HEK293 (cell line): ENCODE measurements around the gene ERF.

ENCODE experiments used
- CTCF ChIA-PET: fragments of 350-600 bp; formaldehyde crosslinking; extraction: SDS; loops from one replicate; lab custom pipeline; 2021; ENCODE audit warnings: antibody characterized with exemption; lab: Yijun Ruan, JAX
- POLR2A ChIA-PET: fragments of 300-600 bp; formaldehyde crosslinking; extraction: SDS; loops from one replicate; lab custom pipeline; 2020; ENCODE audit warnings: antibody characterized with exemption, inconsistent platforms; lab: Yijun Ruan, JAX
- H3K27ac ChIP-seq: fragments of 200-500 bp; sonication (Bioruptor generic); 2 replicates; pipeline ENCODE4 v1.5.1; 2014; ENCODE audit warnings: low read depth, low read length, control low read depth, inconsistent platforms; ENCODE audit errors: extremely low read depth
- H3K36me3 ChIP-seq, 2 experiments: fragments of 200-500 bp in 1 of 2; sonication (Bioruptor generic) in 1 of 2; 1 replicate in 1 of 2; 2 replicates in 1 of 2; pipeline ENCODE4 v1.5.1; 2014 to 2017; ENCODE audit warnings: inconsistent platforms in 2 of 2, low read length in 2 of 2; ENCODE audit not compliant: control insufficient read depth in 2 of 2, insufficient read depth in 1 of 2
- H3K4me1 ChIP-seq: fragments of 200-500 bp; sonication (Bioruptor generic); 2 replicates; pipeline ENCODE4 v1.5.1; 2014; ENCODE audit warnings: mild to moderate bottlenecking, low read length, inconsistent platforms; ENCODE audit not compliant: control insufficient read depth, insufficient read depth
- H3K4me3 ChIP-seq: 2 replicates; pipeline ENCODE4 v1.5.1; 2011; ENCODE audit warnings: low read depth, mild to moderate bottlenecking, control low read depth, low read length, moderate library complexity
- H3K9me3 ChIP-seq: fragments of 200-500 bp; sonication (Bioruptor generic); 2 replicates; pipeline ENCODE4 v1.5.1; 2014; ENCODE audit warnings: low read depth, low read length, inconsistent platforms; ENCODE audit not compliant: control insufficient read depth, insufficient read depth
- GLIS2 ChIP-seq: fragments of 450-650 bp; formaldehyde crosslinking; IDR thresholded peaks from 2 replicates; pipeline ENCODE4 v1.5.1; 2016; ENCODE audit warnings: missing biosample characterization, missing genetic modification characterization
- HIC1 ChIP-seq: fragments of 450-650 bp; formaldehyde crosslinking; IDR thresholded peaks from 2 replicates; pipeline ENCODE4 v1.5.1; 2016; ENCODE audit warnings: missing biosample characterization, missing genetic modification characterization
- KLF10 ChIP-seq: fragments of 450-650 bp; IDR thresholded peaks from 2 replicates; pipeline ENCODE4 v1.5.1; 2018; ENCODE audit warnings: missing biosample characterization, mild to moderate bottlenecking, missing genetic modification characterization
- OSR2 ChIP-seq: fragments of 450-650 bp; formaldehyde crosslinking; IDR thresholded peaks from 2 replicates; pipeline ENCODE4 v1.5.1; 2016; ENCODE audit warnings: missing biosample characterization, missing genetic modification characterization
- SALL2 ChIP-seq: fragments of 450-650 bp; formaldehyde crosslinking; IDR thresholded peaks from 2 replicates; pipeline ENCODE4 v1.5.0; 2017; ENCODE audit warnings: missing biosample characterization, mild to moderate bottlenecking, missing genetic modification characterization, borderline replicate concordance
- TRIM28 ChIP-seq: IDR thresholded peaks from 2 replicates; pipeline ENCODE4 v1.6.1; 2011; ENCODE audit warnings: low read length, control low read depth, borderline replicate concordance
- YY1 ChIP-seq: fragments of 450-650 bp; formaldehyde crosslinking; IDR thresholded peaks from 2 replicates; pipeline ENCODE4 v1.5.1; 2018; ENCODE audit warnings: missing biosample characterization, missing genetic modification characterization
- ZBTB8A ChIP-seq: fragments of 450-650 bp; formaldehyde crosslinking; IDR thresholded peaks from 2 replicates; pipeline ENCODE4 v1.5.1; 2016; ENCODE audit warnings: missing biosample characterization, missing genetic modification characterization
- ZFP37 ChIP-seq: fragments of 450-650 bp; formaldehyde crosslinking; IDR thresholded peaks from 2 replicates; pipeline ENCODE4 v1.5.1; 2016; ENCODE audit warnings: missing biosample characterization, missing genetic modification characterization
- ZIC2 ChIP-seq: fragments of 450-650 bp; formaldehyde crosslinking; IDR thresholded peaks from 2 replicates; pipeline ENCODE4 v1.5.1; 2016; ENCODE audit warnings: missing biosample characterization, missing genetic modification characterization
- ZNF114 ChIP-seq: fragments of 450-650 bp; formaldehyde crosslinking; IDR thresholded peaks from 2 replicates; pipeline ENCODE4 v1.5.0; 2017; ENCODE audit warnings: missing biosample characterization, missing genetic modification characterization
- ZNF132 ChIP-seq: fragments of 450-650 bp; formaldehyde crosslinking; IDR thresholded peaks from 2 replicates; pipeline ENCODE4 v1.5.1; 2017; ENCODE audit warnings: missing biosample characterization, missing genetic modification characterization, borderline replicate concordance
- ZNF133 ChIP-seq: fragments of 450-650 bp; formaldehyde crosslinking; IDR thresholded peaks from 2 replicates; pipeline ENCODE4 v1.5.1; 2016; ENCODE audit warnings: missing biosample characterization, missing genetic modification characterization
- ZNF175 ChIP-seq: fragments of 450-650 bp; formaldehyde crosslinking; IDR thresholded peaks from 2 replicates; pipeline ENCODE4 v1.5.1; 2016; ENCODE audit warnings: missing biosample characterization, missing genetic modification characterization
- ZNF223 ChIP-seq: fragments of 450-650 bp; formaldehyde crosslinking; IDR thresholded peaks from 2 replicates; pipeline ENCODE4 v1.5.1; 2016; ENCODE audit warnings: missing biosample characterization, missing genetic modification characterization
- ZNF239 ChIP-seq: fragments of 450-650 bp; formaldehyde crosslinking; IDR thresholded peaks from 2 replicates; pipeline ENCODE4 v1.5.1; 2016; ENCODE audit warnings: missing biosample characterization, missing genetic modification characterization
- ZNF24 ChIP-seq: fragments of 450-650 bp; formaldehyde crosslinking; IDR thresholded peaks from 2 replicates; pipeline ENCODE4 v1.5.1; 2016; ENCODE audit warnings: missing biosample characterization, missing genetic modification characterization
- ZNF292 ChIP-seq: fragments of 450-650 bp; formaldehyde crosslinking; IDR thresholded peaks from 2 replicates; pipeline ENCODE4 v1.5.1; 2016; ENCODE audit warnings: low read depth, missing biosample characterization, missing genetic modification characterization, borderline replicate concordance
- ZNF398 ChIP-seq: fragments of 450-650 bp; formaldehyde crosslinking; IDR thresholded peaks from 2 replicates; pipeline ENCODE4 v1.5.1; 2017; ENCODE audit warnings: missing biosample characterization, missing genetic modification characterization
- ZNF404 ChIP-seq: fragments of 450-650 bp; formaldehyde crosslinking; IDR thresholded peaks from 2 replicates; pipeline ENCODE4 v1.5.1; 2017; ENCODE audit warnings: missing biosample characterization, missing genetic modification characterization
- ZNF510 ChIP-seq: fragments of 450-650 bp; formaldehyde crosslinking; IDR thresholded peaks from 2 replicates; pipeline ENCODE4 v1.5.1; 2018; ENCODE audit warnings: mild to moderate bottlenecking, missing genetic modification characterization, missing biosample characterization; ENCODE audit not compliant: insufficient replicate concordance
- ZNF658 ChIP-seq: fragments of 450-650 bp; formaldehyde crosslinking; IDR thresholded peaks from 2 replicates; pipeline ENCODE4; 2016; ENCODE audit warnings: missing biosample characterization, missing genetic modification characterization
- ZNF670 ChIP-seq: fragments of 450-650 bp; formaldehyde crosslinking; IDR thresholded peaks from 2 replicates; pipeline ENCODE4 v1.5.1; 2016; ENCODE audit warnings: missing biosample characterization, missing genetic modification characterization, low read depth
- ZNF830 ChIP-seq: fragments of 450-650 bp; IDR thresholded peaks from 2 replicates; pipeline ENCODE4 v1.5.0; 2018; ENCODE audit warnings: missing biosample characterization, missing genetic modification characterization, low read depth, mild to moderate bottlenecking, moderate library complexity
- ZNF843 ChIP-seq: fragments of 450-650 bp; formaldehyde crosslinking; IDR thresholded peaks from 2 replicates; pipeline ENCODE4 v1.5.1; 2016; ENCODE audit warnings: missing biosample characterization, missing genetic modification characterization
- ZSCAN18 ChIP-seq: fragments of 450-650 bp; formaldehyde crosslinking; IDR thresholded peaks from 2 replicates; pipeline ENCODE4 v1.5.1; 2016; ENCODE audit warnings: missing biosample characterization, missing genetic modification characterization

The ERF gene

DNA sequence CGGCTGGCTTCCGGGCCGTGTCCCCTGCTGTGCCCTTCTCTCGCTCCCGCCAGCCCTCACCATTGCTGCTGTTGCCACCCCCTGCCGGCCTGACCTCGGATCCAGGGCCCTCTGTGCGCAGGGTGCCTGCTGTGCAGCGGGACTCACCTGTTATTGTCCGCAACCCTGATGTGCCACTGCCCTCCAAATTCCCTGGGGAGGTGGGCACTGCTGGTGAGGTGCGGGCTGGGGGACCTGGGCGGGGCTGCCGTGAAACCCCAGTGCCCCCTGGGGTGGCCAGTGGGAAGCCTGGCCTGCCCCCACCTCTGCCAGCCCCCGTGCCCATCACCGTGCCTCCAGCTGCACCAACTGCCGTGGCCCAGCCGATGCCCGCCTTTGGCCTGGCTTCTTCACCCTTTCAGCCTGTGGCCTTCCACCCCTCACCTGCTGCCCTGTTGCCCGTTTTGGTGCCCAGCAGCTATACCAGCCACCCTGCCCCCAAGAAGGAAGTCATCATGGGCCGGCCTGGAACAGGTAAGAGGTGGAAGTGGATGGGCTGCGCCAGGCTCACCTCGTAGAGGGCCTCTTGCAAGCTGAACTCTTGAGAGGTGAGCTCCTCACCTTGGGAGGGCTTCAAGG is 19.2 kb upstream of the ERF start:
- TF ChIP-seq GLIS2 (tag by site-specific recombination) = peak; percentile 19; the same call in 1 of the 2 replicates
- peak; percentile 27; the same call in 1 of the 2 replicates for TF ChIP-seq ZBTB8A (tag by site-specific recombination)
- TF ChIP-seq ZIC2 = peak; percentile 28; the same call in 1 of the 2 replicates
- peak; percentile 79 for TF ChIP-seq HIC1
- TF ChIP-seq ZSCAN18 (tag by site-specific recombination) = no peak
- TF ChIP-seq ZFP37 (tag by site-specific recombination) = no peak
- CTCF ChIA-PET = interaction anchor here (1.1 to 2.0 kb wide), 2 partner anchors 29 to 30 kb away, joined by 8 to 9 read pairs; no protein-coding TSS in a partner anchor
- peak overlapping the region; percentile 39; the same call in 1 of the 2 replicates for H3K27ac ChIP-seq
- H3K9me3 ChIP-seq = no peaks in the 10 kb centered on the region
- no peak overlapping the region for H3K4me3 ChIP-seq
- peaks cover 5 to 48% of the 10 kb centered on the region in 2 experiments for H3K36me3 ChIP-seq
- H3K4me1 ChIP-seq = peaks cover 22% of the 10 kb centered on the region
- POLR2A ChIA-PET = interaction anchor here (12.3 kb wide), 1 partner anchor 27 kb away, joined by 242 read pairs; the partner anchor contains the start of gene GSK3A

- Histone ChIP-seq H3K36me3 (peaks cover 5 to 48% of the 10 kb centered on the region in 2 experiments), H3K9me3 (no peaks in the 10 kb centered on the region), H3K4me3 (no peak overlapping the region), H3K27ac (no peak overlapping the region), H3K4me1 (peaks cover 19% of the 10 kb centered on the region)
- ChIA-PET CTCF (interaction anchor here (0.5 to 2.0 kb wide), 2 partner anchors 28 to 437 kb away, joined by 8 to 9 read pairs; no protein-coding TSS in a partner anchor), POLR2A (interaction anchor here (12.3 kb wide), 1 partner anchor 26 kb away, joined by 242 read pairs; the partner anchor contains the start of gene GSK3A)
- TF ChIP-seq ZNF510 (tag by site-specific recombination) (no peak), ZNF114 (no peak), SALL2 (no peak), ZNF24 (tag by site-specific recombination) (no peak), ZNF175 (tag by site-specific recombination) (no peak), ZNF670 (tag by site-specific recombination) (no peak), ZNF404 (tag by site-specific recombination) (no peak), TRIM28 (no peak), OSR2 (tag by site-specific recombination) (no peak), ZNF830 (tag by site-specific recombination) (no peak)
Observed at GRCh38 chr19:42273407-42274064, 18.6 kb upstream of the ERF start.

DNA sequence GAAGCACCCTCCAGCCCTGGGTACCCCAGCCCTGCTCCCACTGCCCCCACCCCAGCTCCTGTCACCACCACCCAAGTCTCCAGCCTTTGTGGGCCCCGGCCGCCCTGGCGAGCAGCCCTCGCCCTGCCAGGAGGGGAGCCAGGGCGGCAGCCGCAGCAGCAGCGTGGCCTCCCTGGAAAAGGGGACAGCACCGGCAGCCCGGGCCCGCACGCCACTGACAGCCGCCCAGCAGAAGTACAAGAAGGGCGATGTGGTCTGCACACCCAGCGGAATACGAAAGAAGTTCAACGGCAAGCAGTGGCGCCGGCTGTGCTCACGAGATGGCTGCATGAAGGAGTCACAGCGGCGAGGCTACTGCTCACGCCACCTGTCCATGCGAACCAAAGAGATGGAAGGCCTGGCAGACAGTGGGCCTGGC is 18.1 kb upstream of the ERF start:
- H3K27ac ChIP-seq = no peak overlapping the region
- no peak for TF ChIP-seq ZNF658 (tag by site-specific recombination)
- TF ChIP-seq ZNF292 = no peak
- no peak for TF ChIP-seq YY1 (tag by site-specific recombination)
- TF ChIP-seq ZNF223 (tag by site-specific recombination) = no peak
- no peak for TF ChIP-seq ZNF133 (tag by site-specific recombination)
- TF ChIP-seq ZNF239 (tag by site-specific recombination) = no peak
- no peak for TF ChIP-seq ZNF843 (tag by site-specific recombination)
- TF ChIP-seq ZNF398 = no peak
- TF ChIP-seq ZNF132 = no peak
- no peak for TF ChIP-seq KLF10 (tag by site-specific recombination)
- POLR2A ChIA-PET = no interaction called here
- no peak overlapping the region for H3K4me3 ChIP-seq
- peaks cover 19% of the 10 kb centered on the region for H3K4me1 ChIP-seq
- H3K36me3 ChIP-seq = peaks cover 5 to 48% of the 10 kb centered on the region in 2 experiments
- no peaks in the 10 kb centered on the region for H3K9me3 ChIP-seq
- CTCF ChIA-PET = interaction anchor here (2.0 kb wide), 1 partner anchor 28 kb away, joined by 9 read pairs; no protein-coding TSS in a partner anchor
